GM19043 (cell line): Measurements from ENCODE around the gene LIN37.
"Not testable (repeated sequence)": the region's sequence is repeated elsewhere in the genome, so short reads cannot be mapped to it uniquely, and the experiment has no call there.

Source experiments
- ATAC-seq: cut with Tn5 transposase; IDR thresholded peaks from one replicate; pipeline ENCODE4 v1.9.1; 2021; ENCODE audit warnings: low read depth; ENCODE audit not compliant: unreplicated experiment

Gene LIN37

GRCh38 chr19:35719402-35720162, 28.8 kb upstream of the LIN37 start:
- ATAC-seq = no peak

- no peak for ATAC-seq
These were observed 28.2 kb upstream of the LIN37 start for GRCh38 chr19:35720163-35720524.

GRCh38 chr19:35720648-35721047, 27.7 kb upstream of the LIN37 start:
- no peak for ATAC-seq

GRCh38 chr19:35721374-35721773, 27.0 kb upstream of the LIN37 start:
- ATAC-seq = no peak

- ATAC-seq = no peak
These were observed 25.9 kb upstream of the LIN37 start for GRCh38 chr19:35722461-35722860.

- ATAC-seq = no peak
These were observed 25.5 kb upstream of the LIN37 start for GRCh38 chr19:35722897-35723296.

- ATAC-seq = no peak
These were observed 24.7 kb upstream of the LIN37 start for GRCh38 chr19:35723671-35724070.

GRCh38 chr19:35724132-35724531, 24.2 kb upstream of the LIN37 start:
- not testable (repeated sequence) for ATAC-seq

GRCh38 chr19:35724560-35724959, 23.8 kb upstream of the LIN37 start:
- ATAC-seq = no peak

GRCh38 chr19:35725216-35725861, 23.0 kb upstream of the LIN37 start:
- no peak for ATAC-seq

GRCh38 chr19:35727053-35727955, 21.1 kb upstream of the LIN37 start:
- no peak for ATAC-seq

GRCh38 chr19:35727956-35728706, 20.2 kb upstream of the LIN37 start:
- no peak for ATAC-seq

- no peak for ATAC-seq
These were observed 19.4 kb upstream of the LIN37 start for GRCh38 chr19:35729021-35729420.

- ATAC-seq = no peak
These were observed 18.6 kb upstream of the LIN37 start for GRCh38 chr19:35729763-35730162.

GRCh38 chr19:35730326-35730725, 18.1 kb upstream of the LIN37 start:
- no peak for ATAC-seq

GRCh38 chr19:35731353-35731752, 17.0 kb upstream of the LIN37 start:
- ATAC-seq = no peak

GRCh38 chr19:35731779-35732405, 16.5 kb upstream of the LIN37 start:
- ATAC-seq = no peak

GRCh38 chr19:35732540-35733179, 15.7 kb upstream of the LIN37 start:
- no peak for ATAC-seq
